GM19025 (cell line): ENCODE measurements around the gene GFPT1.
"Not testable (repeated sequence)": the region's sequence is repeated elsewhere in the genome, so short reads cannot be mapped to it uniquely, and the experiment has no call there.

ENCODE experiments used
- ATAC-seq: cut with Tn5 transposase; IDR thresholded peaks from one replicate; pipeline ENCODE4 v1.9.1; 2021; ENCODE audit warnings: mild to moderate bottlenecking, low read depth, moderate library complexity; ENCODE audit not compliant: unreplicated experiment

The GFPT1 gene

DNA sequence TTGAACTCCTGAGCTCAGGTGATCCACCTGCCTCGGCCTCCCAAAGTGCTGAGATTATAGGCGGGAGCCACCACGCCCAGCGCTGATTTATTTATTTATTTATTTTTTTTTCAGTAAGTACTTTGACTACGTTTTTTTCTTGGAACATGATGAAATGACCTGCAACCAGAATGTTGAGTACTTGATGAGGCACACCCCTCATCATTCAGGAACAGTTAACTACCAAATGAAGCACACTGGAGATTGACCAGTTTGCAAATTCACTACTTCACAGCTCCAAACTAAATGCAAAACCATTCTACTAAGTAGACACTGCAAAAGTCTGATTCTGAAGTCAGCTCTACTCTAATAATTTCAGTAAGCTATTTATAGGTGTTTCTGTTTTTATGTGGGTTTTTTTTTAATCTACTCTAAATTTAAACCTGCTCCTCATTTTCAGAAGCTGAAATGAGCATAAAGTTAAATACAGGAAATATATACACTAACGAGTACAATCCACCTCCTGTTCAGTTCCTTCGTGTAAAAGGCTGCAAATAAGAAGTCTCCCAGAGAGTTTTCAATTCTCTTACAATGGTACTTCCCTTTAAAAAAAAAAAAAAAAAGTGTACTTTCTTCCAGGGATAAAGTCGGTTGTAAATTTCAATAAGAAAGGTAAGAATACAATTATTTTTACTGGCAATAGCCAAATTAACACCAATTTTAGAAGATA, 1.4 kb downstream of the GFPT1 start:
- no peak for ATAC-seq

- no peak for ATAC-seq
Measured at GRCh38 chr2:69384618-69385081, 2.4 kb downstream of the GFPT1 start.

- no peak for ATAC-seq
Measured at GRCh38 chr2:69383176-69383812, 3.7 kb downstream of the GFPT1 start.

GRCh38 chr2:69382547-69382946, 4.5 kb downstream of the GFPT1 start:
- no peak for ATAC-seq

DNA sequence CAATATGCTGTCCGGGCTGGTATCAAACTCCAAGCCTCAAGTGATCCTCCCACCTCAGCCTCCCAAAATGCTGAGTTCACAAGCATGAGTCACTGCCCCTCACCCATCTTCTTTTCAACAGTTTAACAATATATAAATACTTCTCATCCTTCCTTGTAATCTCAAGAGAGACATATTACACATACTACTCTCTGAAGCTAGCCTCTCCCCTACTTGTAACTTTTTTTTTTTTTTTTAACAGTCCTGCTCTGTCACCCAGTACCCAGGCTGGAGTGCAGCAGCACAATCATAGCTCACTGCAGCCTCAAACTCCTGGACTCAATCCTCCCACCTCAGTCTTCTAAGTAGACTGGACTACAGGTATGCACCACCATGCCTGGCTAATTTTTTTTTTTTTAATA, 5.7 kb downstream of the GFPT1 start:
- ATAC-seq = no peak

DNA sequence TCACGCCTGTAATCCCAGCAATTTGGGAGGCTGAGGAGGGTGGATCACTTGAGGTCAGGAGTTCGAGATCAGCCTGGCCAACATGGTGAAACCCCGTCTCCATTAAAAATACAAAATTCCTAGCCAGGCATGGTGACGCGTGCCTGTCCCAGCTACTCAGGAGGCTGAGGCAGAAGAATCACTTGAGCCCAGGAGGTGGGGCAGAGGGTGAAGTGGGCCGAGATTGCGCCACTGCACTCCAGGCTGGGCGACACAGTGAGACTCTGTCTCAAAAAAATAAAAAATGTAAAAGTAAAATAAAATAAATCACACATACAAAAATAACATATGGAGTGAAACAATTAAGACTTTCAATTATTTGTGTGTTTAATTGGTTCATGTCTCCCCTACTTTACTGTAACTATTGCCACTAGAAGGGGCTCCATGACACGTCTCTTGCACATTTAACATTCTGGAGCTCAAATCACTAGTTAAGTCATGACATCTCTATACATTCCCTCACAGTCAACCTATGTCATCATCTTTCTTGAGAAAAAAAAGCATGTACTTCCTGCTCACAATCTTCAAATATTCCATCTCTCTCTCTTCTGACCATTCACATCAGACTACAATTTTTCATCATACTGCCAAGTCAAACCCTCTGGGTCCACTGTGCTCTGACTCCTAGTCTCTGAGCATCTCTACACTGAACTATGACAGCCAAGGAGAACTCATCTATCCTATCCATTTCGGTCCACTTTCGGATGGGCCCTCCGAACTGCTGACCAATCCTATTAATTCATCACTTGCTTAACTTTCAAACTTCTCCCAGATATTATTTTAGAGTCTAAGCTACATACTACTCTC, 6.7 kb downstream of the GFPT1 start:
- no peak for ATAC-seq

- no peak for ATAC-seq
Measured at GRCh38 chr2:69376403-69376802, 10.6 kb downstream of the GFPT1 start.

GRCh38 chr2:69375494-69376353, 11.3 kb downstream of the GFPT1 start:
- ATAC-seq = no peak

DNA sequence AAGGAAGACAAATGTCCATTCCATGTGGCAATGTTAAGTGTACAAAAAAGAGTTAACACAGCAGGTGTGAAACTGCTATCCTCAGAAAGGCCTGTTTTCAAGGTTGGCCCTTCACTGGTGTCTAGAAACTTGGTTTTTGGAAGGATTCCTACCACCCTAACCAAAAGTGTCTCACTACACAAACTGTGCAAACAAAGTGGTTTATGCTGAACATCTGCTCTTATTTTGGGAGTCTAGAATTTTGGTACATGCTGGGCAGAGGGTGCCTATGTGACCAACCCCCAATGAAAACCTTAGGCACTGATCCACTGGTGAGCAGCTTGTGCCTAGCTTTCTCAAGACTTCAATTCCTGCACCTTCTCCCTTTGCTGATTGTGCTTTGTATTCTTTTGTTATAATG, 14.3 kb downstream of the GFPT1 start:
- ATAC-seq = no peak

- no peak for ATAC-seq
Measured at GRCh38 chr2:69369802-69370201, 17.2 kb downstream of the GFPT1 start.

- no peak for ATAC-seq
Measured at GRCh38 chr2:69368588-69368987, 18.4 kb downstream of the GFPT1 start.

GRCh38 chr2:69359371-69359770, 27.7 kb downstream of the GFPT1 start:
- ATAC-seq = no peak

- ATAC-seq = no peak
Measured at GRCh38 chr2:69358914-69359313, 28.1 kb downstream of the GFPT1 start.

GRCh38 chr2:69356471-69356870, 30.6 kb downstream of the GFPT1 start:
- no peak for ATAC-seq

GRCh38 chr2:69354976-69355375, 32.1 kb downstream of the GFPT1 start:
- not testable (repeated sequence) for ATAC-seq

DNA sequence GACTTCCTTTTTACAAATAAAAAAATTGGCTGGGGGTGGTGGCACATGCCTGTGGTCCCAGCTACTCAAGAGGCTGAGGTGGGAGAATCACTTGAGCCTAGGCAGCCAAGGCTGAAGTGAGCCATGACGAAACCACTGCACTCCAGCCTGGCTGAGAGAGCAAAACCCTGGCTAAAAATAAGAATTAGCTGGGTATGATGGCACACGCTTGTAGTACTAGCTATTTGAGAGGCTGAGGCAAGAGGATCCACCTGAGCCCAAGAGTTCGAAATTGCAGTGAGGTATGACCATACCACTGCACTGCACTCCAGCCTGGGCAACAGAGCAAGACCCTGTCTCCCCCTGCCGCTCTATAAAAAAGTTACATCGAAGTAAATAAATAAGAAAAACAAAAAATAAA, 33.7 kb downstream of the GFPT1 start:
- no peak for ATAC-seq

- no peak for ATAC-seq
Measured at GRCh38 chr2:69348781-69349180, 38.2 kb downstream of the GFPT1 start.

DNA sequence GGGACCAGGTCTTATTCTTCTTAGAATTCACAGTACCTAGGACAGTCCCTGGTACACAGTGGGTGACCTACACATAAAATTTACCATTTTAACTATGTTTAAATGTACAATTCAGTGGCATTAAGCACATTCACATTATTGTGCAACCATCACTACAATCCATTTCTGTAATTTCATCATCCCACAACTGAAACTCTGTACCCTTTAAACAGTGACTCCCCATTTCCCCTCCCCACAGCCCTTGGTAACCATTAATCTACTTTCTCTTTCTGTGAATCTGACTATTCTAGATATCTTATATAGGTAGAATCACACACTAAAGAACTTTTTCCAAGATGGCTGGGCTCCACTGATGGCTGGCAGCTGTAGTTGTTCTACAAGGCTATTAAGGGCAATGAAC, 41.6 kb downstream of the GFPT1 start:
- ATAC-seq = no peak

GRCh38 chr2:69344305-69344704, 42.7 kb downstream of the GFPT1 start:
- ATAC-seq = no peak

- no peak for ATAC-seq
Measured at GRCh38 chr2:69340101-69340775, 46.8 kb downstream of the GFPT1 start.
